Measurements from ENCODE around the gene TMEM132C. TPM values are rescaled to one million over a fixed set of nuclear protein-coding genes. Genes with fewer than 3 reads are reported as not detected.

The TMEM132C gene
- total and polyA plus RNA-seq, 2 of the 8 experiments (the other 6 are each of a cell fraction or from before 2014, with no cell fraction given): 0.23 to 0.76 TPM

GRCh38 chr12:128459067-128459466, 192.1 kb downstream of the TMEM132C start (continued):
- TF ChIP-seq TBP (IDR thresholded peaks at IDR 0.05; ENCODE audit: low read depth, low read length) (no peak), E2F6 (IDR thresholded peaks at IDR 0.05) (no peak), CEBPB (IDR thresholded peaks at IDR 0.05; ENCODE audit: low read depth, low read length) (no peak), SUZ12 (IDR thresholded peaks at IDR 0.05; ENCODE audit: low read length) (no peak), MAFK (IDR thresholded peaks at IDR 0.05; ENCODE audit: low read depth, low read length) (no peak), KDM4A (IDR thresholded peaks at IDR 0.05; ENCODE audit: low read depth, low read length, severe bottlenecking) (no peak), CHD2 (IDR thresholded peaks at IDR 0.05; ENCODE audit: low read length) (no peak; the same call in 1 of the 2 replicates), ZNF274 (IDR thresholded peaks at IDR 0.05; ENCODE audit: borderline replicate concordance, extremely low read depth, low read length) (no peak), BRCA1 (IDR thresholded peaks at IDR 0.05; ENCODE audit: low read depth, low read length) (no peak), NANOG (IDR thresholded peaks at IDR 0.05; ENCODE audit: insufficient read depth, low read depth, low read length, poor library complexity, severe bottlenecking) (peak; percentile 86), GABPA (IDR thresholded peaks at IDR 0.05; ENCODE audit: borderline replicate concordance, insufficient read depth, low read length) (no peak), CBX8 (IDR thresholded peaks at IDR 0.05; ENCODE audit: borderline replicate concordance, low read depth, low read length) (no peak), BACH1 (IDR thresholded peaks at IDR 0.05; ENCODE audit: low read length) (no peak), CTCF (IDR thresholded peaks at IDR 0.05; ENCODE audit: control extremely low read depth in 1 of 3, insufficient read depth in 1 of 3, low read depth in 1 of 3, low read length in 3 of 3) (no peak), SP1 (IDR thresholded peaks at IDR 0.05; ENCODE audit: low read depth, low read length) (no peak), RNF2 (IDR thresholded peaks at IDR 0.05; ENCODE audit: borderline replicate concordance, low read depth, low read length, missing control alignments, poor library complexity, severe bottlenecking) (no peak), TAF1 (IDR thresholded peaks at IDR 0.05; ENCODE audit: low read depth, low read length) (0 out of 2 replicates have a peak, but pooled peaks have one; percentile 5), TEAD4 (IDR thresholded peaks at IDR 0.05; ENCODE audit: low read depth, low read length) (peak; percentile 89)
